Measurements from ENCODE around the gene SHISAL2A. TPM values are rescaled to one million over a fixed set of nuclear protein-coding genes. Genes with fewer than 3 reads are reported as not detected.

The SHISAL2A gene
- total RNA-seq, 2 donors from 2014 or later: 0.22 TPM; not detected in 1

DNA sequence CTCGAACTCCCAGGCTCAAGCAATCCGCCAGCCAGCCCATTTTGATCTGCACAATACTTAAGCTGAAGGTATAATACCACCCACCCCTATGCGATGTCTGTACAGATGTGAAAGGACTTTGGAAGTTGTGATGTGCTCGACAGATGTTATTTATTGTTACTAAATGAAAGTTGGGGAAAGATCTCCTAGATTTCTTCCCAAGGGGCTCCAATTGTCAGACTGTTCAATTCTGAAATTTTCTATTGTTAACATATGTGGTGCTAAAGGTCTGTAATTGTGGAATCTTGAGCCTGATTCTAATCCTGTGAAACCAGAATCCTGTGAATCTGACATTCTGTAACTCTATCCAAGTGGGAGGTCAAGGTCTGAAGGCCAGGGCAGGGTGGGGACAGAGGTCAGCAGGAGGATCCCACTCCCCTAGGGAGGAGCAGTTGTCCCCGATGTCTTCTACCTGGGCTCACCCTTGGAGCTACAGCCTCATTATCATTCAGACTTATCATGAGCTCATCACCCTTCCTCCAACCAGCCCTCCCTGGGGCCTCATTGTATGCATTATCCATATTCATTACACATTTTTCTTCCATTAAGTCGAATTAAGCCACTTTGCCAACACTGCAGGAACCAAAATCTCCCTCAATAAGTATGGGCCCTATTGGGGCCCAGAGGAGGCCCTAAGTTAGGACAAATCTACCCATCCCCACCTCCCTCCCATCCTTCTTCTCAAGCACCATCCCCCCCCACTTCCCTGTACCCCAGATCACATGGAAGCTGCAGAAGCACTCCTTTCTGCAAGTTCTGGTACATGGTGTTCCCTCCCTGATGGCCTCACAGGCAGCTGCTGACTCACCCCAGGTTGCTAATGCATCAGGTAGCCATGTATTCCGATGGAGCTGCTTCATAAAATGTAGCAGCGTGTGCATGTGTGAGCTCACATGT is 32.3 kb downstream of the SHISAL2A start:
- no peak overlapping the region for H3K4me3 ChIP-seq
- intact Hi-C loops (cut with DNase I): no loop called here
- H3K27me3 ChIP-seq: no peaks in the 10 kb centered on the region
- no peaks in the 10 kb centered on the region for H3K36me3 ChIP-seq
- H3K27ac ChIP-seq: no peak overlapping the region
- DNase-seq: no peak
- H3K4me1 ChIP-seq: no peaks in the 10 kb centered on the region
- TF ChIP-seq, protein P1, sequence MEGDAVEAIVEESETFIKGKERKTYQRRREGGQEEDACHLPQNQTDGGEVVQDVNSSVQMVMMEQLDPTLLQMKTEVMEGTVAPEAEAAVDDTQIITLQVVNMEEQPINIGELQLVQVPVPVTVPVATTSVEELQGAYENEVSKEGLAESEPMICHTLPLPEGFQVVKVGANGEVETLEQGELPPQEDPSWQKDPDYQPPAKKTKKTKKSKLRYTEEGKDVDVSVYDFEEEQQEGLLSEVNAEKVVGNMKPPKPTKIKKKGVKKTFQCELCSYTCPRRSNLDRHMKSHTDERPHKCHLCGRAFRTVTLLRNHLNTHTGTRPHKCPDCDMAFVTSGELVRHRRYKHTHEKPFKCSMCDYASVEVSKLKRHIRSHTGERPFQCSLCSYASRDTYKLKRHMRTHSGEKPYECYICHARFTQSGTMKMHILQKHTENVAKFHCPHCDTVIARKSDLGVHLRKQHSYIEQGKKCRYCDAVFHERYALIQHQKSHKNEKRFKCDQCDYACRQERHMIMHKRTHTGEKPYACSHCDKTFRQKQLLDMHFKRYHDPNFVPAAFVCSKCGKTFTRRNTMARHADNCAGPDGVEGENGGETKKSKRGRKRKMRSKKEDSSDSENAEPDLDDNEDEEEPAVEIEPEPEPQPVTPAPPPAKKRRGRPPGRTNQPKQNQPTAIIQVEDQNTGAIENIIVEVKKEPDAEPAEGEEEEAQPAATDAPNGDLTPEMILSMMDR (IDR thresholded peaks at IDR 0.05): no peak
- no peak overlapping the region for H3K9ac ChIP-seq (ENCODE audit: low read depth in 2 of 2, low read length in 2 of 2)
- no peaks in the 10 kb centered on the region for H3K9me3 ChIP-seq

DNA sequence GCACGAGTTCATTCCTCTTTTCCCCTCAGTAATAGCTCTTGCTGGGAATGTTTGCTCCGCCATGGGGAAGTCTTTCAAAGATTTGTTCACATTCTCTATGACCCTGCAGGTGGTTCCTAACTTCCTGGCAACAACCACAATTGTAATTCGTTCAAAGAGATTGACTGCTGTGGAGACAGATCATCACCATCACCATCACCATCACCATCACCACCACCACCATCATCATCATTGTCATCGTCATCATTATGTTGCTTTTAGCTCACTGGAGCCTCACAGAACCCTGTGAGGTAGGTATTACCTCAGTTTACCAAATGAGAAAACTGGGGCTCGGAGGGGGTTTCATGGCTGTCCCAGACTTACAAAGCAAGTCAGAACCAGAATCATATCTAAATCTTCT is 34.3 kb downstream of the SHISAL2A start:
- Histone ChIP-seq H3K9me3 (no peaks in the 10 kb centered on the region), H3K4me1 (no peaks in the 10 kb centered on the region), H3K9ac (ENCODE audit: low read depth in 2 of 2, low read length in 2 of 2) (no peak overlapping the region), H3K27ac (no peak overlapping the region), H3K36me3 (no peaks in the 10 kb centered on the region), H3K27me3 (no peaks in the 10 kb centered on the region), H3K4me3 (no peak overlapping the region)
- intact Hi-C loops (cut with DNase I): no loop called here
- TF ChIP-seq, protein P1 (IDR thresholded peaks at IDR 0.05): no peak
- DNase-seq: no peak

DNA sequence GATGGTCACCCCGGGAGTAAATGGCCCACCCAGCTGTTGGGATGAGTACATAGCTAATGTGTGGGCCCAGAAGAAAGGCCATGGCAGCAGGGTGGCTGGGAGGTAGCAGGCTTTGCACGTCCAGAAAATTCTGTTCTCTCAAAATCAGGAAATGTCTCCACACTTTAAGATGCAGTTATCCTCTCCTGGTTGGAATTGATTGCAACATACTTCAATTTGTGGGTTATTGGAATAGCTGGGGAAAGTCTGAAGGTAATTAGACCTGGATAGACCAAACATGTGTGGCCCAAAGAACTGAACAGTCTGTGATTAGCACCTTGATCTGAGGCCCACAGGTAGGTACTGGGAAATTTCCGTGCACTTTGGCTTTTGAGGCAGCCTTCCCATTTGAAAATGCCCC is 35.0 kb downstream of the SHISAL2A start:
- intact Hi-C loops (cut with DNase I): no loop called here
- no peaks in the 10 kb centered on the region for H3K4me1 ChIP-seq
- TF ChIP-seq, protein P1 (IDR thresholded peaks at IDR 0.05): no peak
- DNase-seq: no peak
- no peaks in the 10 kb centered on the region for H3K9me3 ChIP-seq
- no peak overlapping the region for H3K9ac ChIP-seq (ENCODE audit: low read depth in 2 of 2, low read length in 2 of 2)
- H3K4me3 ChIP-seq: no peak overlapping the region
- H3K27me3 ChIP-seq: no peaks in the 10 kb centered on the region
- H3K36me3 ChIP-seq: no peaks in the 10 kb centered on the region
- no peak overlapping the region for H3K27ac ChIP-seq

DNA sequence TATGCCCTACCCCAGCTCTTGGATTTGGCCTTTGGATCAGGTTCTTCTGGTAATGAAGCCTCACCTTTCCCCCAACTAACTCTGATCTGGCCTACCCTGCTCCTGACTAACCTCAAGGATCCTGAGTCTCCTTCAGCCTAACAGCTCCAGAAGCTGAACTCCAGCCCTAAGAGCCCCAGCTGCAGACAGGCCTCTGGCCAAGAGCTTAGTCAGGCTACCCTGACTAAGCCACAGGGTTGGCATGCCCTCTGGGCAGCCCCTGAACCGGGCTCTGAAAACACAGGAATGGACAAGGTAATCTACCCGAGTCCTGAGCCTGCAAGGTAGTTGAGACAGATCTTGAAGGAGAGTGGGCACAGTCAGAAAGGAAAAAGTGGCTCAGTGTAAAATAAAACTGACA is 35.7 kb downstream of the SHISAL2A start:
- Histone ChIP-seq H3K36me3 (no peaks in the 10 kb centered on the region), H3K4me1 (no peaks in the 10 kb centered on the region), H3K9ac (ENCODE audit: low read depth in 2 of 2, low read length in 2 of 2) (no peak overlapping the region), H3K27me3 (no peaks in the 10 kb centered on the region), H3K9me3 (no peaks in the 10 kb centered on the region), H3K27ac (no peak overlapping the region), H3K4me3 (no peak overlapping the region)
- no peak for DNase-seq
- intact Hi-C loops (cut with DNase I): no loop called here
- TF ChIP-seq, protein P1 (IDR thresholded peaks at IDR 0.05): no peak

DNA sequence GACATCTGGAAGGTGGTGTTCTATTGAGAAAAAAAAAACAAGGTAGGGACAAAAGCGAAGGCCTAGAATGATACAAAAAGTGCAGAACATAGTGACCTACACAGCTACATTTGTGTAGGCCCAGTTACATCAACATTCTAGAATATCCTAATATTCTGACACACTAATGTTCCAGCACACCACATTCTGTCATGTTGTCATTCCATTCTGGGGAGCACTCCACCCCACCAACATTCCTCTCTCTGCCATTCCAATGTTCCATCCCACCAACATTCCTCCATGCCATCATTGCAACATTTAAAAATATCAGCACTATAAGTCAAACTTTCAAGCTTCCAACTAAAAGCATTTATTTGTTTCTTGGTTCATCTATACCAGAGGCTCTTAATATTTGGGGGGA is 36.7 kb downstream of the SHISAL2A start:
- H3K4me1 ChIP-seq: no peaks in the 10 kb centered on the region
- no peak overlapping the region for H3K9ac ChIP-seq (ENCODE audit: low read depth in 2 of 2, low read length in 2 of 2)
- H3K9me3 ChIP-seq: no peaks in the 10 kb centered on the region
- no peak for DNase-seq
- no peak overlapping the region for H3K4me3 ChIP-seq
- H3K27me3 ChIP-seq: no peaks in the 10 kb centered on the region
- intact Hi-C loops (cut with DNase I): no loop called here
- H3K36me3 ChIP-seq: no peaks in the 10 kb centered on the region
- TF ChIP-seq, protein P1 (IDR thresholded peaks at IDR 0.05): no peak
- H3K27ac ChIP-seq: no peak overlapping the region

Data from colonic mucosa (tissue), 4 donors.